Endothelial cell of umbilical vein (primary cell): ENCODE results near the gene AMDHD2. TPM values are rescaled to one million over a fixed set of nuclear protein-coding genes. Genes with fewer than 3 reads are reported as not detected.

Source experiments
- BruUV-seq: library from RNA; stranded (reverse); fragments of 400-500 nt; replicated peaks from 2 replicates; lab custom pipeline; 2021; lab: Mats Ljungman, UMichigan
- CTCF ChIA-PET: fragments of 300-600, 350-600 bp; sonication (Branson Sonifier 250); formaldehyde crosslinking; loops from one replicate; lab custom pipeline; 2021; ENCODE audit warnings: antibody characterized with exemption, inconsistent platforms; lab: Charles Lee
- POLR2A ChIA-PET: fragments of 300-600, 350-600 bp; sonication (Branson Sonifier 250); formaldehyde crosslinking; loops from one replicate; lab custom pipeline; 2021; ENCODE audit warnings: antibody characterized with exemption, inconsistent platforms; lab: Charles Lee
- DNase-seq: peaks from one replicate; pipeline ENCODE4 v3.0.0-alpha.2; 2011; ENCODE audit warnings: low read depth, low spot score
- FAIRE-seq: peaks from 2 replicates; lab custom pipeline; 2011; peaks lifted over from hg19 to GRCh38; lab: Jason Lieb, UNC
- H2AFZ ChIP-seq: 2 replicates; pipeline ENCODE4 v1.6.0; 2012; ENCODE audit warnings: low read depth, low read length, control low read depth, inconsistent platforms
- H3K27ac ChIP-seq: 2 replicates; pipeline ENCODE4 v1.5.1; 2011; ENCODE audit warnings: low read depth, mild to moderate bottlenecking, control low read depth, low read length, moderate library complexity; ENCODE audit not compliant: insufficient read depth
- H3K27me3 ChIP-seq, 2 experiments: 2 replicates each; pipeline versions ENCODE4 v1.6.0 to v1.6.1; 2011; ENCODE audit warnings: low read length in 2 of 2, mixed read lengths in 1 of 2; ENCODE audit not compliant: control insufficient read depth in 2 of 2, insufficient read depth in 2 of 2
- H3K36me3 ChIP-seq, 2 experiments: 2 replicates in 1 of 2; 3 replicates in 1 of 2; pipeline ENCODE4 v1.5.1; 2011; ENCODE audit warnings: low read length in 2 of 2, mild to moderate bottlenecking in 1 of 2, moderate library complexity in 1 of 2; ENCODE audit not compliant: control insufficient read depth in 2 of 2, insufficient read depth in 2 of 2; ENCODE audit errors: extremely low read depth in 1 of 2
- H3K4me1 ChIP-seq: 3 replicates; pipeline ENCODE4 v1.5.1; 2011; ENCODE audit warnings: mild to moderate bottlenecking, low read length; ENCODE audit not compliant: control insufficient read depth, insufficient read depth; ENCODE audit errors: extremely low read depth
- H3K4me2 ChIP-seq: 2 replicates; pipeline ENCODE4 v1.6.1; 2011; ENCODE audit warnings: low read length, control low read depth, mixed read lengths; ENCODE audit not compliant: insufficient read depth
- H3K4me3 ChIP-seq, 3 experiments: fragments of 200-600 bp in 1 of 3; sonication (generic), shearing (Covaris generic) in 1 of 3; replicated peaks in 1 of 3; 2 replicates each; pipeline ENCODE4 v1.5.1; 2011 to 2016; ENCODE audit warnings: control low read depth in 3 of 3, low read length in 3 of 3, mild to moderate bottlenecking in 2 of 3, inconsistent platforms in 1 of 3, low read depth in 1 of 3, moderate library complexity in 1 of 3; ENCODE audit not compliant: insufficient read depth in 1 of 3
- H3K79me2 ChIP-seq: 2 replicates; pipeline ENCODE4 v1.6.0; 2012; ENCODE audit warnings: low read length, inconsistent platforms; ENCODE audit not compliant: control insufficient read depth, insufficient read depth
- H3K9ac ChIP-seq: replicated peaks from 2 replicates; pipeline ENCODE3; 2011; ENCODE audit warnings: low read length, control low read depth; ENCODE audit not compliant: insufficient read depth; ENCODE audit errors: extremely low read depth
- H3K9me1 ChIP-seq: replicated peaks from 3 replicates; pipeline ENCODE4 v1.6.0; 2011; ENCODE audit warnings: mild to moderate bottlenecking, low read length; ENCODE audit not compliant: control insufficient read depth, insufficient read depth; ENCODE audit errors: extremely low read depth
- H3K9me3 ChIP-seq: replicated peaks from 2 replicates; pipeline ENCODE4 v1.5.1; 2012; ENCODE audit warnings: low read length, inconsistent platforms; ENCODE audit not compliant: control insufficient read depth, insufficient read depth
- H4K20me1 ChIP-seq: replicated peaks from 2 replicates; pipeline ENCODE3; 2011; ENCODE audit warnings: mild to moderate bottlenecking, low read length; ENCODE audit not compliant: control insufficient read depth, insufficient read depth; ENCODE audit errors: extremely low read depth
- FOS ChIP-seq: IDR thresholded peaks from 2 replicates; pipeline ENCODE4 v1.6.1; 2011; ENCODE audit warnings: mild to moderate bottlenecking, low read length, moderate library complexity, borderline replicate concordance; ENCODE audit not compliant: insufficient read depth
- GATA2 ChIP-seq: IDR thresholded peaks from 2 replicates; pipeline ENCODE4 v1.7.0; 2011; ENCODE audit warnings: low read depth, mild to moderate bottlenecking, moderate library complexity, mixed read lengths, low read length; ENCODE audit not compliant: insufficient read length, insufficient read depth
- JUN ChIP-seq: IDR thresholded peaks from 2 replicates; pipeline ENCODE4 v1.6.1; 2011; ENCODE audit warnings: borderline replicate concordance, low read depth; ENCODE audit not compliant: insufficient read length, insufficient read depth
- MAX ChIP-seq: IDR thresholded peaks from 2 replicates; pipeline ENCODE4 v1.6.1; 2011; ENCODE audit not compliant: insufficient read depth, insufficient read length
- MYC ChIP-seq: IDR thresholded peaks from one replicate; pipeline ENCODE4 v1.6.1; 2011; ENCODE audit warnings: mild to moderate bottlenecking, low read depth, low read length
- POLR2A ChIP-seq: IDR thresholded peaks from 2 replicates; pipeline ENCODE4 v1.6.1; 2012; ENCODE audit warnings: low read depth, mild to moderate bottlenecking, control low read depth, low read length
- POLR2AphosphoS5 ChIP-seq: IDR thresholded peaks from 2 replicates; pipeline ENCODE4 v1.6.1; 2012; ENCODE audit warnings: low read depth, mild to moderate bottlenecking, control low read depth, low read length, moderate library complexity; ENCODE audit not compliant: insufficient read depth
- dilution Hi-C: fragments of 300-500 bp; cut with MboI; formaldehyde crosslinking; loops from one replicate; pipeline ENCODE4 v1.15.0; 2019; ENCODE audit warnings: low sequenced_read_pairs; ENCODE audit not compliant: extremely low pct_ligation_motif_present
- intact Hi-C: fragments of 100-400 bp; cut with micrococcal nuclease; formaldehyde crosslinking; loops from one replicate; pipeline ENCODE4 v1.10.0; 2022
- polyA plus RNA-seq, 4 experiments: library from polyadenylated mRNA; depleted of rRNA in 3 of 4; stranded (reverse) in 3 of 4; unstranded in 1 of 4; fragments of >200 nt; gene quantifications; 2 replicates each; pipeline versions ENCODE4 v1.2.1 to v1.2.3, GENCODE V29; 2011 to 2012; ENCODE audit warnings: missing spikeins in 1 of 4
- total RNA-seq: library from RNA; stranded (reverse); gene quantifications from 2 replicates; pipeline ENCODE4 v1.2.3, GENCODE V29; 2021

AMDHD2 gene
- total and polyA plus RNA-seq, 2 donors (not counting 3 experiments of a cell fraction or from before 2014, with no cell fraction given), result 39.4 to 59.5 TPM

GRCh38 chr16:2531696-2532493, 11.7 kb downstream of the AMDHD2 start:
- peak overlapping the region; percentile 41 to 62 (median 62) for H3K4me3 ChIP-seq
- FAIRE-seq, result peak; percentile 95
- peaks cover 2 to 25% of the 10 kb centered on the region in 2 experiments for H3K36me3 ChIP-seq
- POLR2A ChIA-PET, result interaction anchor here (0.8 kb wide), 1 partner anchor 11 kb away, joined by 6 read pairs; the partner anchor contains the start of gene AMDHD2
- H3K79me2 ChIP-seq, result no peaks in the 10 kb centered on the region
- TF ChIP-seq POLR2A, result peak; percentile 93
- no peak for TF ChIP-seq GATA2
- no peak for TF ChIP-seq JUN
- TF ChIP-seq MAX, result peak; percentile 39
- TF ChIP-seq FOS, result peak; percentile 3
- TF ChIP-seq MYC, result no peak
- peak; percentile 97 for TF ChIP-seq POLR2AphosphoS5
- dilution Hi-C loops, result no loop called here
- peak overlapping the region; percentile 59 for H3K9ac ChIP-seq
- H3K27ac ChIP-seq, result no peak overlapping the region
- H3K9me1 ChIP-seq, result no peaks in the 10 kb centered on the region
- DNase-seq, result peak; percentile 96
- CTCF ChIA-PET, result interaction anchor here (0.7 to 1.2 kb wide), 3 partner anchors 11 to 64 kb away, joined by 3 to 4 read pairs (median 3); partner anchors contain the start of gene AMDHD2
- no peaks in the 10 kb centered on the region for H3K27me3 ChIP-seq
- peak overlapping the region; percentile 75 for H3K4me2 ChIP-seq
- H4K20me1 ChIP-seq, result no peaks in the 10 kb centered on the region
- no TSS peak for BruUV-seq
- peak overlapping the region; percentile 48 for H2AFZ ChIP-seq
- intact Hi-C loops, result no loop called here
- H3K9me3 ChIP-seq, result no peaks in the 10 kb centered on the region
- peaks cover 13% of the 10 kb centered on the region for H3K4me1 ChIP-seq
